Esophagus muscularis mucosa (tissue), 4 donors: ENCODE results near the gene CYCS. TPM values are rescaled to one million over a fixed set of nuclear protein-coding genes. Genes with fewer than 3 reads are reported as not detected.
A peak's percentile ranks its signal among the peaks of the same experiment; 100 is the strongest.

Experiments used
- DNase-seq: peaks from one replicate; pipeline ENCODE4 v3.0.0-alpha.2; 2017; ENCODE audit errors: extremely low spot score
- H3K27ac ChIP-seq, 4 donors: fragments of 200-600 bp; sonication (generic); replicated peaks in 1 of 4; 1 replicate in 3 of 4; 2 replicates in 1 of 4; pipeline ENCODE4 v1.5.1; 2016 to 2019; ENCODE audit warnings: mild to moderate bottlenecking in 1 of 4
- H3K27me3 ChIP-seq, 4 donors: fragments of 200-600 bp; sonication (generic); one replicate each; pipeline versions ENCODE4 v1.5.1 to v1.6.0; 2016 to 2019
- H3K36me3 ChIP-seq, 4 donors: fragments of 200-600 bp; sonication (generic); one replicate each; pipeline ENCODE4 v1.5.1; 2016 to 2019
- H3K4me1 ChIP-seq, 4 donors: fragments of 200-600 bp; sonication (generic); one replicate each; pipeline ENCODE4 v1.5.1; 2016 to 2019
- H3K4me3 ChIP-seq, 4 donors: fragments of 200-600 bp; sonication (generic); 1 replicate in 2 of 4; 2 replicates in 2 of 4; pipeline ENCODE4 v1.5.1; 2016 to 2019; ENCODE audit warnings: mild to moderate bottlenecking in 4 of 4, moderate library complexity in 1 of 4
- H3K9me3 ChIP-seq, 4 donors: fragments of 200-600 bp; sonication (generic); 1 replicate in 3 of 4; 2 replicates in 1 of 4; pipeline ENCODE4 v1.5.1; 2016 to 2019
- EP300 ChIP-seq: sonication (generic); formaldehyde crosslinking; IDR thresholded peaks from one replicate; pipeline ENCODE4 v1.6.1; 2017; ENCODE audit warnings: antibody characterized with exemption
- POLR2A ChIP-seq: fragments of 450-650 bp; IDR thresholded peaks from one replicate; pipeline ENCODE4 v1.6.1; 2017; ENCODE audit warnings: antibody characterized with exemption, moderate library complexity, mild to moderate bottlenecking, low read depth
- POLR2AphosphoS5 ChIP-seq, 2 donors: sonication (generic); formaldehyde crosslinking; IDR thresholded peaks; one replicate each; pipeline ENCODE4 v1.6.1; 2017; ENCODE audit warnings: antibody characterized with exemption in 2 of 2
- WGBS: methylation state at CpG from one replicate; pipeline ENCODE4 v1.1.5; 2018; 5-methylcytosine and 5-hydroxymethylcytosine counted together
- intact Hi-C: fragments of 100-400 bp; cut with DNase I; formaldehyde crosslinking; loops from one replicate; pipeline ENCODE4 v1.15.1; 2023
- total RNA-seq, 4 donors: library from RNA; depleted of rRNA; stranded (reverse); fragments of >200 nt; gene quantifications; one replicate each; pipeline versions ENCODE4 v1.1.0 to v1.2.1, GENCODE V29; 2016
- TF ChIP-seq, protein P1 (sequence below), 3 experiments: fragments of 200-600 bp in 2 of 3; fragments of 450-650 bp in 1 of 3; sonication (generic) in 2 of 3; IDR thresholded peaks; one replicate each; pipeline ENCODE4 v1.5.1; 2017 to 2019; ENCODE audit warnings: antibody characterized with exemption in 3 of 3, mild to moderate bottlenecking in 2 of 3, moderate library complexity in 1 of 3

CYCS gene
- total RNA-seq, 4 donors from 2014 or later = 39.9 to 57.3 (median 44.6) TPM

- WGBS = 83% methylated on average over 5 of the region's 5 CpGs
Measured at GRCh38 chr7:25103773-25104172, 21.3 kb downstream of the CYCS start.

DNA sequence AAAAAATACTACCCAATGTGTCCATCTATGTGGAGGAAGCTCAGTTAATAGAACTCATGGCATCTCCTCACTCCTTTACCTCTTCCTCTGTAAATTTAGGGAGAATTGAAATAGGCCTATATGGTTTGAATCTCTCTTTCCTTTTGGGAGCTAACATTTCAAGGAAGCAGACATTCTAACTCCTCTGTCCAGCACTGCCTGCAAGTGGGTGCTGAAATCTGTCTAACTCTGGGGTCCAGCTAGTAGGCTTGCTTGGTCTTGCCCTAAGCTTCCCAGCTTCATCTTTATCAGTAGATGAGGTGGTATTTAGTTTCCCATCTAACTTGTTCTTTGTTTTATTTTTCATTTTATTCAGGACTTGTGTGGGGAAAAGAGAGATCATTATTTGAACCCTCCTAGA, 23.2 kb downstream of the CYCS start:
- Histone ChIP-seq H3K4me1 (no peaks in the 10 kb centered on the region), H3K27ac (no peak overlapping the region), H3K9me3 (no peaks in the 10 kb centered on the region), H3K36me3 (no peaks in the 10 kb centered on the region), H3K4me3 (no peak overlapping the region), H3K27me3 (no peaks in the 10 kb centered on the region)
- intact Hi-C loops = no loop called here
- TF ChIP-seq POLR2A = no peak
- TF ChIP-seq, protein P1, sequence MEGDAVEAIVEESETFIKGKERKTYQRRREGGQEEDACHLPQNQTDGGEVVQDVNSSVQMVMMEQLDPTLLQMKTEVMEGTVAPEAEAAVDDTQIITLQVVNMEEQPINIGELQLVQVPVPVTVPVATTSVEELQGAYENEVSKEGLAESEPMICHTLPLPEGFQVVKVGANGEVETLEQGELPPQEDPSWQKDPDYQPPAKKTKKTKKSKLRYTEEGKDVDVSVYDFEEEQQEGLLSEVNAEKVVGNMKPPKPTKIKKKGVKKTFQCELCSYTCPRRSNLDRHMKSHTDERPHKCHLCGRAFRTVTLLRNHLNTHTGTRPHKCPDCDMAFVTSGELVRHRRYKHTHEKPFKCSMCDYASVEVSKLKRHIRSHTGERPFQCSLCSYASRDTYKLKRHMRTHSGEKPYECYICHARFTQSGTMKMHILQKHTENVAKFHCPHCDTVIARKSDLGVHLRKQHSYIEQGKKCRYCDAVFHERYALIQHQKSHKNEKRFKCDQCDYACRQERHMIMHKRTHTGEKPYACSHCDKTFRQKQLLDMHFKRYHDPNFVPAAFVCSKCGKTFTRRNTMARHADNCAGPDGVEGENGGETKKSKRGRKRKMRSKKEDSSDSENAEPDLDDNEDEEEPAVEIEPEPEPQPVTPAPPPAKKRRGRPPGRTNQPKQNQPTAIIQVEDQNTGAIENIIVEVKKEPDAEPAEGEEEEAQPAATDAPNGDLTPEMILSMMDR (IDR thresholded peaks at IDR 0.05) = no peak
- TF ChIP-seq POLR2AphosphoS5 (IDR thresholded peaks at IDR 0.05) = no peak
- TF ChIP-seq EP300 = no peak
- DNase-seq = no peak

More at GRCh38 chr7:25103773-25104172, 21.3 kb downstream of the CYCS start:
- H3K27me3 ChIP-seq = no peaks in the 10 kb centered on the region
- TF ChIP-seq, protein P1 (IDR thresholded peaks at IDR 0.05) = no peak
- TF ChIP-seq POLR2AphosphoS5 (IDR thresholded peaks at IDR 0.05) (no peak), POLR2A (no peak), EP300 (no peak)
- intact Hi-C loops = no loop called here
- no peak overlapping the region for H3K4me3 ChIP-seq
- H3K9me3 ChIP-seq = no peaks in the 10 kb centered on the region
- H3K4me1 ChIP-seq = no peaks in the 10 kb centered on the region
- H3K27ac ChIP-seq = no peak overlapping the region
- no peak for DNase-seq
- no peaks in the 10 kb centered on the region for H3K36me3 ChIP-seq

GRCh38 chr7:25098096-25099046, 26.7 kb downstream of the CYCS start:
- intact Hi-C loops = no loop called here
- H3K4me1 ChIP-seq = peaks cover 0 to 6% (median 2%) of the 10 kb centered on the region in 4 donors
- H3K27ac ChIP-seq = no peak overlapping the region
- TF ChIP-seq EP300 = no peak
- TF ChIP-seq, protein P1 (IDR thresholded peaks at IDR 0.05) = peak; percentile 68 to 83 (median 68)
- 41% methylated on average over 11 of the region's 11 CpGs for WGBS
- no peaks in the 10 kb centered on the region for H3K27me3 ChIP-seq
- no peak for DNase-seq
- no peaks in the 10 kb centered on the region for H3K9me3 ChIP-seq
- H3K4me3 ChIP-seq = no peak overlapping the region
- no peaks in the 10 kb centered on the region for H3K36me3 ChIP-seq

GRCh38 chr7:25095516-25096345, 29.3 kb downstream of the CYCS start:
- 77% methylated on average over 5 of the region's 5 CpGs for WGBS
- Histone ChIP-seq H3K36me3 (no peaks in the 10 kb centered on the region), H3K9me3 (no peaks in the 10 kb centered on the region), H3K27me3 (no peaks in the 10 kb centered on the region), H3K4me3 (no peak overlapping the region), H3K27ac (no peak overlapping the region), H3K4me1 (peaks cover 0 to 6% (median 2%) of the 10 kb centered on the region in 4 donors)
- no peak for TF ChIP-seq EP300
- TF ChIP-seq, protein P1 (IDR thresholded peaks at IDR 0.05) = no peak
- TF ChIP-seq POLR2AphosphoS5 (IDR thresholded peaks at IDR 0.05) = no peak
- no peak for TF ChIP-seq POLR2A
- no peak for DNase-seq
- intact Hi-C loops = no loop called here
